GM21447 (cell line): ENCODE measurements around the gene PRX.
"Not testable (repeated sequence)": the region's sequence is repeated elsewhere in the genome, so short reads cannot be mapped to it uniquely, and the experiment has no call there.

ENCODE experiments used
- ATAC-seq: cut with Tn5 transposase; IDR thresholded peaks from one replicate; pipeline ENCODE4 v1.9.1; 2021; ENCODE audit not compliant: unreplicated experiment

PRX gene, protein sequence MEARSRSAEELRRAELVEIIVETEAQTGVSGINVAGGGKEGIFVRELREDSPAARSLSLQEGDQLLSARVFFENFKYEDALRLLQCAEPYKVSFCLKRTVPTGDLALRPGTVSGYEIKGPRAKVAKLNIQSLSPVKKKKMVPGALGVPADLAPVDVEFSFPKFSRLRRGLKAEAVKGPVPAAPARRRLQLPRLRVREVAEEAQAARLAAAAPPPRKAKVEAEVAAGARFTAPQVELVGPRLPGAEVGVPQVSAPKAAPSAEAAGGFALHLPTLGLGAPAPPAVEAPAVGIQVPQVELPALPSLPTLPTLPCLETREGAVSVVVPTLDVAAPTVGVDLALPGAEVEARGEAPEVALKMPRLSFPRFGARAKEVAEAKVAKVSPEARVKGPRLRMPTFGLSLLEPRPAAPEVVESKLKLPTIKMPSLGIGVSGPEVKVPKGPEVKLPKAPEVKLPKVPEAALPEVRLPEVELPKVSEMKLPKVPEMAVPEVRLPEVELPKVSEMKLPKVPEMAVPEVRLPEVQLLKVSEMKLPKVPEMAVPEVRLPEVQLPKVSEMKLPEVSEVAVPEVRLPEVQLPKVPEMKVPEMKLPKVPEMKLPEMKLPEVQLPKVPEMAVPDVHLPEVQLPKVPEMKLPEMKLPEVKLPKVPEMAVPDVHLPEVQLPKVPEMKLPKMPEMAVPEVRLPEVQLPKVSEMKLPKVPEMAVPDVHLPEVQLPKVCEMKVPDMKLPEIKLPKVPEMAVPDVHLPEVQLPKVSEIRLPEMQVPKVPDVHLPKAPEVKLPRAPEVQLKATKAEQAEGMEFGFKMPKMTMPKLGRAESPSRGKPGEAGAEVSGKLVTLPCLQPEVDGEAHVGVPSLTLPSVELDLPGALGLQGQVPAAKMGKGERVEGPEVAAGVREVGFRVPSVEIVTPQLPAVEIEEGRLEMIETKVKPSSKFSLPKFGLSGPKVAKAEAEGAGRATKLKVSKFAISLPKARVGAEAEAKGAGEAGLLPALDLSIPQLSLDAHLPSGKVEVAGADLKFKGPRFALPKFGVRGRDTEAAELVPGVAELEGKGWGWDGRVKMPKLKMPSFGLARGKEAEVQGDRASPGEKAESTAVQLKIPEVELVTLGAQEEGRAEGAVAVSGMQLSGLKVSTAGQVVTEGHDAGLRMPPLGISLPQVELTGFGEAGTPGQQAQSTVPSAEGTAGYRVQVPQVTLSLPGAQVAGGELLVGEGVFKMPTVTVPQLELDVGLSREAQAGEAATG (N-terminal part only)

DNA sequence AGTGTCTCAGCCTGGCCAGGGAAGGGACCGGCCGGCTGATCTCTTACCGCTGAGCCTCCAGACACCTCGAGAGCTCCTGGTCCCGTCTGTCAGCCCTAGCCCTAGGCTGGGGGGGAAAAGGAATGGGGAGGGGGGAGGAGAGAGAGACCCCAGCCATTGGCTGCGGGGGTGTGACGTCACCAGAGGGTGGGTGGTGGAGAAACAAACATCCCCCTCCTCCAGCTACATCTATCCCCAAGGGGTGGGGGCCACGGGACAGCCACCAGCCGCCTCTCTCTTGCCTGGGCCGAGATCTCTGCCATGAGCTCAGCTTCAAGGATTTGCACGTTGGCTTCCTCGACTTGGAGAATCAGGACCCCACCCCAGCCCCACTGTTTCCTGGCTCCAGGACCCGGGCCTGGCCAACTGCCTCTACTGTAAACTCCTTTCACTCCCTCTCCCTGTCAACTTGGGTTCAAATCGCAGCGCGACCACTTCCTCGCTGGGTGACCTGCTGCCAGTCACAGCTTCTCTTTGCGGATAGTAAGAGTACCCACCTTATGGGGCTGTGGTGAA is at the start of gene PRX:
TSS of gene PRX (minus strand) at position 88 of the 555 bp plus-strand sequence. CDS start 5,446 bp downstream, outside the sequence.
- no peak for ATAC-seq

DNA sequence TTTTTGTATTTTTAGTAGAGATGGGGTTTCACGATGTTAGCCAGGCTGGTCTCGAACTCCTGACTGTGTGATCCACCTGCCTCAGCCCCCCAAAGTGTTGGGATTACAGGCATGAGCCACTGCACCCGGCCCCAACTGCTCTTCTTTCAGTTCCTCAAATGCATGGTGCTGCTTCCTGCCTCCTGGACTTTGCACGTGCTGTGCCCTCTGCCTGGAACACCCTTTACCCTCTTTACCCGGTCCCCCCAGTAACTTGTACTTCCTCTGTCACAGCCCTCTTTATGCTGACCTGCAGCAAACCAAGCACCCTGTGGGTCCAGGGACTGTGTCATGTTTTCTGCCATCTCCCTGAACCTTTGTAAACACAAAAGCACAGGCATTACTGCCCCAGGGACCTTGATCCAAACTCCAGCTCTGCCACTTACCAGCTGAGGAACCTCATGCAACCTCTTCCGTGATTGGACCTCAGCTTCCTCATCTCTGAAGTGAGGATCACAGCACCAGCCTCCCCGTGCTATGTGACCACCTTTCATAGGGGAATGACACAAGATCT is 48.6 kb upstream of the PRX start:
- no peak for ATAC-seq

DNA sequence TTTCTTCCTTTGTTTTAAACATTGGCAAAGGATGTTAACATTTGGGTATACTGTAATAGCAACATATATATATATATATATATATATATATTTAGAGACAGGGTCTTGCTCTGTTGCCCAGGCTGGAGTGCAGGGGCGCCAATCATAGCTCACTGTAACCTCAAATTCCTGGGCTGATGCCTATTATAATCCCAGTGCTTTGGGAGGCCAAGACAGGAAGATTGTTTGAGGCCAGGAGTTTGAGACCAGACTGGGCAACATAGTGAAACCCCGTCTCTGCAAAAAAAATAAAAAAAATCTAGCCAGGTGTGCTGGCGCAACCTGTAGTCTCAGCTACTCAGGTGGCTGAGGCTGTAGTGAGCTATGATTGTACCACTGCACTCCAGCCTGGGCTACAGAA is 47.0 kb upstream of the PRX start:
- ATAC-seq, result no peak

DNA sequence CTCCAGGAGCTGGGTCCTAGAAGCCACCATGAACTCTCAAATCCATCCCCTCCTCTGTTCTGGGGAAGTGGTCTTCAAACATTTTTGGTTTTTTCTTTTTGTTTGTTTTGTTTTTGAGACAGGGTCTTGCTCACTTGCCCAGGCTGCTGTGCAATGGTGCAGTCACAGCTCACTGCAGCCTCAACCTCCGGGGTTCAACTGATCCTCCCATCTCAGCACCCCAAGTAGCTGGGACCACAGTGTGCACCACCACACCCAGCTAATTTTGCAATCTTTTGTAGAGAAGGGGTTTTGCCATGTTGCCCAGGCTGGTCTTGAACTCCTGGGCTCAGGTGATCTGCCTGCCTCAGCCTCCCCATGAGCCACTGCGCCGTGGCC is 45.4 kb upstream of the PRX start:
- ATAC-seq, result no peak

DNA sequence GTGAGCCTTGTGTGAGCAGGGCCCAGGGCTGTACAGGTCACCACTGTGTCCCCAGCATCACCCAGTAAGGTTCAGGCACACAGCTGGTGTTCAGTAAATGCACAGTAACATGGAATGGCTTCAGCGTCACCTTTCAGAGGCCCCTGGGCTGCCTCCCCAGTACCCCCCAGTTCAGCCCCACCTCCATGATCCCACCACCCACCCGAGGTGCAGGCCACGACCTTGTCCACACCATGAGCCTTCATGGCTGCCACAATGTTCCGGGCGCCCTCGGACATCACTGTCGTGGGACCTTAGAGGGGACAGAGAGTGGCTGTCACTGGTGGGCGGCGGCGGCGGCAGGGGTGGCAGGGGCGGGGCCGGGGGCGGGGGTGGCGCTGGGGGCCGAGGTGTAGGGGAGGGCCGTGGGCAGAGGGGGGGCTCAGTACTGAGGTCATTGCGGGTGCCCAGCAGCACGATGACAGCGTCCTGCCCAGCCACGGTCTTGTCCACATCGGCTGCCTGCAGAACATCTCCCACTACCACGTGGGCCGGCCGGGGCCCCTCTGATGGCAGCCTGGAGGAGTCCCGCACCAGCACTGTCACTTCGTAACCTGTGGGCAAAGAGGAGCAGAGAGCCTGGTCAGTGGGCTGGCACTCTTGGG is 44.9 kb upstream of the PRX start:
- no peak for ATAC-seq

DNA sequence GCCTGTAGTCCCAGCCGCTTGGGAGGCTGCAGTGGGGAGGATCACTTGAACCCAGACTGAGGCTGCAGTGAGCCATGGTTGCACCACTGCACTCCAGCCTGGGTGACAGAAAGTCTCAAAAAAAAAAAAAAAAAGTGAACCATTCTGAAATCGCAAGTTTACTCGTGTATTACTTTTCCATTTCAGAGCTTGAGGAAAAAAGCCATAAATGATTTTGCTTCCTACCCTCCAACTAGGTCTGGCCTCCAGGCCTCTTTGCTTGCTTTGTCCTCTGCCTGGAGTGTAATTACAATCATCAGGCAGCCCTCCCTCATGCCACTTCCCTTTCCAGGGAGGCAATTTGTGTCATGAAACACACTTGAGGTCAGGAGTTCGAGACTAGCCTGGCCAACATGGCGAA is 43.9 kb upstream of the PRX start:
- ATAC-seq, result no peak

DNA sequence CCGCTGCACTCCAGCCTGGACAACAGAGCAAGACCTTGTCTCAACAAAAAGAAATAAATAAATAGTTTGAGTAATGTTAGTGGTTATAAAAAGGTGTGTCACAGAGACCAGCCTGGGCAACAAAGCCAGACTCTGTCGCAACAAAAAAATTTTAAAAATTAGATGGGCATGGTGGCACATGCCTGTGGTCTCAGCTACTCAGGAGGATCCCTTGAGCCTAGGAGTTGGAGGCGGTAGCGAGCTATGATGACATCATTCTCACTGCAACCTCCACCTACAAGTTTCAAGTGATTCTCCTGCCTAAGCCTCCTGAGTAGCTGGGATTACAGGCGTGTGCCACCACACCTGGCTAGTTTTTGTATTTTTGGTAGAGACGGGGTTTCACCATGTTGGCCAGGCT is 40.8 kb upstream of the PRX start:
- not testable (repeated sequence) for ATAC-seq

DNA sequence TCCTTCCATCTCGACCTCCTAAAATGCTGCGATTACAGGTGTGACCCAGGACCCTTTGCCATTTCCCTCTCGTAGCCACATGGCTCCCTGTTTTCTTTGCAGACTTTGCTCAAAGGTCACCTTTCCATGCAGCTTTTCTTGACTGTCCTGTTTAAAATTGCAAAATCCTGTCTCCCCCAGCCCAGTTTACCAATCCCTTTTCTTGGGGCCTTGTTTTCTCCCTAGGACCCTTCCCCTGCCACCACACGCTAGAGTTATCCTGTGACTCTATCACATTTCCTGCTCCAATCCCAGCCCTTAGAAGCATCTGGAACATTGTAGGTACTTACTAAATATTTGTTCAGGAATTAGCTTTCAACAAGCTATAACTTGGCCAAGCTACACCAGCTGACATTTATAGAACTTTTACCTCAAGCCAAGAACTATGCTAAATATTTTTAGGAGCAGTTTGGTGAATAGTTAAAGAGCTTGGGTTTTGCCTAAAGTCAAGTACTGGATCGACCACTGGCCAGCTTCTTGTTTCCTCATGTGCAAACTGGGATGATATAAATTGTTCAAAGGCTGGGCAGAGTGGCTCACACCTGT is 40.1 kb upstream of the PRX start:
- no peak for ATAC-seq

DNA sequence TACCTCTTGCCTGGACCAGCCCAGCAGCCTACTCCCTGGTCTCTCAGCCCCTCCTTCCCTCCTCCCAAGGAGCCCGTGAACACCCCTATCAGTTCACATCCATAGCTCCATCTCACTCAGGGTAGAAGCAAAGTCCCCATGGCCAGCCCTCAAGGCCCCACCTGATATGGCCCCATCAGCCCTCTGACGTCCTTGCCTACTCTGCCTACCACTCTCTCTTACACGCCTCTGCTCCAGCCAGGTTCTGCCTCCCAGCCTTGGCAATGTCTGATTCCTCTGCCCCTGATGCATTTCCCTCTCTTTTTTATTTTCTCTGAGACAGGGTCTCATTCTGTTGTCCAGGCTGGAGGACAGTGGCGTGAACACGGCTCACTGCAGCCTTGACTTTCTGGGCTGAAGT is 38.8 kb upstream of the PRX start:
- no peak for ATAC-seq

DNA sequence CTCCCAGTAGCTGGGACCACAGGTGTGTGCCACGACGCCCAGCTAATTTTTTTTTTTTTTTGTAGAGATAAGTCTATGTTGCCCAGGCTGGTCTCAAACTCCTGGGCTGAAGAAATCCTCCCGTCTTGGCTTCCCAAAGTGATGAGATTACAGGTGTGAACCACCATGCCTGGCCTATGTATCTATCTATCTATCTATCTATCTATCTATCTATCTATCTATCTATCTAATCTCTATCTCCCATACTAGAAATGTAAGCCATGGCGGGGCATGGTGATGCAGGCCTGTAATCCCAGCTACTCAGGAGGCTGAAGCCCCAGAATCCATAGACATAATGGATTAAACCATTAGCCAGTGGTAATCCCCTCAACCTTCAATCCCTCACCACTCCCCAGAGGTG is 37.5 kb upstream of the PRX start:
- no peak for ATAC-seq

DNA sequence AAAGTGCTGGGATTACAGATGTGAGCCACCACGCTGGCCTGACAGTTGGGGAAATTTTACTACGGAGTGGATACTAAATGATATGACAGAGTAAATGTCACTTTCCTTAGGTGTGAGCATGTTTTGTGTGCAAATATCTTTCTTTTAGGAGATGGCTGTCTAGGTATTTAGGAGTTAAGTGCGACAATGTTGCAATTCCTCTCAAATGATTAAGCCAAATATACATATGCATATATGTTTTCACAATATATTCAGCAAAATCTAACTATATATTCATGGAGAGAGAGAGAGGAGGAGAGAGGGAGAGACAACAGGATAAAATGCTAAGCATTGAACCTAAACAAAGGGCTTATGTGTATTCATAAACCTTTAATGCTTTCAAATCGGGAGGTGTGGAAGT is 36.3 kb upstream of the PRX start:
- ATAC-seq, result no peak

DNA sequence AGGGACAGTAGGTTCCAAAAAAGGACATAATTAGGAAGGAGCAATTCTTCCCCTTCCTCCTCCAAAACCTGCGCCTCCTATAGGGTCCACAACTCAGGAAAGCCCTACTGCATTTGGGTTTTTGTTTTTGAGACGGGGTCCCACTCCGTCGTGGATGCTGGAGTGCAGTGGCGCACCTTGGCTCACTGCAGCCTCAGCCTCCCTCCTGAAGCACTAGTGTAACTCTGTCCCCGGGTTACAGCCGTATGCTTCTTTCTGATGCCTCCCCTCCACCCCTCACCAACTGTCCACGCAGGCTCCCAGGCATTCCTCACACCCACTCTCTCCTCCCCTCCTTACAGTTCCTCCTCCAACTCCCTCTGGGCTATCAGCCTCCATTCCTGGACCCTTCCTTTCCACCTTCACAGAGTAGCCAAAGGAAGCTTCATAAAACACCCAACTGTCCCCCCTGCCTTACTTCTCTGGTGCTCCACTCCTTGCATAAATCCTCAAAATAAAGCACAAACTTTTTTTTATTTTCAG is 33.1 kb upstream of the PRX start:
- ATAC-seq, result no peak

DNA sequence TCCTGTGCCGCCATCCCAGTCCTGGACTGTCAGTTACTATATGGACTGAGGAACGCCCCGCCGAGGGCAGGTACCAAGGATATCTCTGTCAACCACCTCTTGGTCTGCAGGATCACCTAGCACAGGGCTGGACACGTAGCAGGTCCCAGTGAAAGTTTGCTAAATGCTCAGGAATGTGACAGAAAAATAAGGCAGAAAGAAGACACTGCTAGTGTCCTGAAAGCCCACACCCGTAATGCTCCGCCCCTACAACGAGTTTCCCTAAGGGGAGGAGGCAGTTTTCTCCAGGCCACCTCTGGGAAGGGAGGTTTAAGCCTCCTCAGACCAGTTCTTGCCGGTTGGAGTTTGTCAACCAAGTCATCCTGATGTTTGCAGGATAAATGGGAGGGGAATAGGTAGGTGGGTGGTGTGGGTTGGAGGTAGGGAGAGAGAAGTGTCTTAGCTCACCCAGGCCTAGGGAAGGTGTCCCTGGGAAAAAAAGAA is 32.6 kb upstream of the PRX start:
- ATAC-seq, result no peak

DNA sequence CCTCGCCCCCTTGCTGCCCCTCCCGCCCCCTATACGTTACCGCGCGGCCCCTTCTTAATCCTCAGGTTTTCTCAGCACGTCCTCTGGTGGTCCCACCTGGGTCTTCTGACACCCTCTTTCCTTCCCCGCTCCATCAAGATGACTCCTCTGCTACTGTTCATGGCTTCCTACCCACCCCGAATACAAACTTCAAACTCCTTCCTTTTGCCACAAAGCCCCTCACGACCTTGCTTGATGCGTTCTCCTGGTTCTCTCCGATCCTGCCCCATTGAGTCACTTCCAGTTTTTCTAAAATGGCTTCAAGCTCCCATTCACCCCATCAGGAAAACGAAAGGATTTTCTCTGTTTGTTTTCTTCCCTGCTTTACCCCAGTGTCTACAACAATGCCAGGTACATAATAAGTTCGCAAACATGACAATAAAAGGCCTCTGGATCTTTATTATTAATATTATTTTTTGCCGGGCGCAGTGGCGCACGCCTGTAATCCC is 31.7 kb upstream of the PRX start:
- no peak for ATAC-seq

DNA sequence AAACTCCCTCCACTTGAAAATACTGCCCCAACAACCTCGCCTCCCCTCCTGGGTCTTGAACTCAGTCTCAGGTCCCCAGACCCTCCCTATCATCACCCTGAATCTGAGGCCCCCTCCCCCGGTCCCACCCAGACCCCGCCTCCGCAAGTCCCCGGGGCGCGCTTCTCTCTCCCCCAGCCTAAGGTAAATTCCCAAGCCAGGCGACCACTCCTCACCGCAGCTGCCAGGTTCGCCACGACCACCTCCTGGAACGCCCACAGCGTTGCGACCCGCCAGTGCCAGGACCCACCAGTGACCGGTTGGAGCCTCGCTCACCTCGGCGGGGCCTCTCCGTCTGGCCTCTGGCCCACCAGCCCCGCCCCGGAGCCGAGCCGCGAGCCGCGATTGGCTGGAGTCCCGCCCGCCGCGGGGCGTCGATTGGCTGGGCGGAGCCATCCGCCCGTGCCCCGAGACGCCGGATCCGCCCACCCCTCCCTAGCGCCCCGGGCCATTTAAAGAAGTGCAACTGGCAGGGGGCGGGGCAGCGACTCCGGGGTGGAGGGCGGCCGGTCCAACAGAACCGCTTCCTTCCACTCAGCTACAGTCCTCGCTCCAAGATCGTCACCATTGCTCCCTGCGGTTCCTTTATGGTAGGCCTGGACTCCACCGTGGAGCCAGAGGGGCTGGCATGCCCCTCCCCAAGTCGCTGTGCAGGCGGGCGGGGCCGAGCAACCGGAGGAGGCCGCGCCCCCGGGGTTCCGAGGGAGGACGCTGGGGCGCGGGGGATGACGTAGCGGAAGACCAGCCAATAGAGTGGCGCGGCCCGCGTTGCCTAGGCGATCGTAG is 31.0 kb upstream of the PRX start, which contains the start of gene SERTAD3:
TSS of gene SERTAD3 (minus strand) at position 336 of the 825 bp plus-strand sequence. CDS start 2,255 bp downstream, outside the sequence.
- ATAC-seq, result peak; percentile 59

DNA sequence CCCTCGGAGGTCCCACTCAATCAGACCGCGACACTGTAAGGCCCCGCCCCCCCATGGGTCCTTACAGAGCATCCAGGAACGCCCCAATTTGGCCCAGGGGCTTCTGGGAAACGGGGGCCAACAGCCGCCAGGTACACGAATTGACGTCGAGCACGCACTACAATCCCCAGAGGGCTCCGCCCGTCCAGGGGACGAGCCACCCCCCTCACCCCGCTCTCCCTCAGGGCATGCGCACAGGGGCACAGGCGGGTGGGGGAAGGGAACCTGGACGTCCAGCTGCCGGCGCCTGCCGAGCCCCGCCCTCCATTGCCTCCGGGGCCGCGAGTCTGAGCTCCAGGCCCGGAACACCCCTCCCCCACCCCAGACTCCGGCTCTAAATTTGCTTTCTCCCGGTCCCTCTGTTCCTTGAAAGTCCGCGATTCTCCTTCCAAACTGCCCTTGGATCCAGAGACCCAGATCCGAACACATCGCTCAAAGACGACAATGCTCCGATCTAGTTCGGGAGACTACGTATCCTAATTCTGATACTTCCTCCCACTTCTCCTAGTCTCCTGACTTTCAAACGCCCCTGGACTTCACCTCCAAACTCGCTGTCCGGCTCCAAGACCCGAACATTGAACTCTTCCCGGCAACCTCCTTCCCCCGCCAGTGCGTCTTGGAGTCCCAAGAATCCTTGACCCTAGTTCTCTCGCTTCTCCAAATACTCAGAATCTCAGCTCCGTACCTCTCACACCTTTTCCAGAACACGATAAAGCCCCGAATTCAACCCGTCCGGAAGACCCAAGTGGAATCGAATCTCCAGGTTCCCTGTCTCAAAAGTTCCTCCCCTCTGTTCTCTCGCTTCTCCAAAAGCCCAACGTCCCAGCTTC is 30.2 kb upstream of the PRX start:
- ATAC-seq, result peak; percentile 57

DNA sequence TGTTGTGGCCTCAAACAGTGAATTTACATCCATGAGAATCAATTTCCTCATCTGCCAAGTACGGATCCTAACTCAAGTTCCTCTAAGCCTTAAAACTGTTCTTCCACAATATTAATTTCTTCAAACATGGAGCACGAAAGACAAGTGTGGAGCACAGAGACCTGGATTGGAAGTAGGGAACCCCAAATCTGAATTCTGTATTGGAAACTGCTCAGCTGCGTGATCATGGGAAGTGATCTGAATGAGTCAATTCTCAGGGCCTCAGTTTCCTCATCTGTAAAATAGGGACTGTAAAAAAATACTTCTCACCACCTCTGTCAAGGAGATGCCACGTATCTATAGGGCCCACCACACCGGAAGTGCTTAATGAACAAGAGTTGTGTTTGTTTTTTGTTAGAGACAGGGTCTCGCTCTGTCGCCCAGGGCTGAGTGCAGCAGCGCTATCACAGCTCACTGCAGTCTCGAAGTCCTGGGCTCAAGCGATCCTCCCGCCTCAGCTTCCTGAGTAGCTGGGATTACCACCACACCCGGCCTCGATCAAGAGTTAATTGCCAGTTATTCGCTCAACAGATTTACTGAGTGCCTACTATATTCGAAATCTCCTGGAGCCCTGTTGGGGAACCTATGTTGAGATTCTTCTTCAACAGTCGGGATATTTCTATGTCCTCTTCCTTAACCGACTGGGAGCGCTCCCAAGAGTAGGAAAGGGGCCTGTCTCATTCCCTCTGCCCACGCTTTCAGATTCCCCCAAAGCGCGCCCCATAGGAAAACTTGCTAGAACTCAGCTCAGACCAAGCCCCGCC is 29.4 kb upstream of the PRX start:
- no peak for ATAC-seq
